GM19438 (cell line): ENCODE measurements around the gene DAAM1.

ENCODE experiments used
- ATAC-seq: cut with Tn5 transposase; IDR thresholded peaks from one replicate; pipeline ENCODE4 v1.9.1; 2021; ENCODE audit warnings: low read depth; ENCODE audit not compliant: unreplicated experiment

Gene DAAM1

DNA sequence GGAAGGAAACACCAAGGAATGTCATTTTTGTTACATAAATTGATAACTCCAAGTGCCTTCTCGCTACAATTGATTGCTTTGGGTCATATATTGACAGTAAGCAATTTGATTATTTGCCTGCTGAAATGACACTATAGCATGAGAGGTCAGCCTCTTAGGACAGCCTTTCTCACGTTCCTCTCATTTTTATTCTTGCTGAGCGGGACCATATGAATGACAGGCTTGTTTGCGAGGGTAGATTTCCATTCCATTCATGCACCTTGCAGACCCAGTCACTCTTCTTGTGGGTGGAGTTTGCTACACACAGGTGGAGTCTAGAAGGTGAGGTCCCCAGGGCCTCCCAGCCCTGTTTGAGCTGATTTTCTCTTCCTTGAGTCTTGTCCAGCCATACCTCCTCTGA, 27.3 kb downstream of the DAAM1 start:
- no peak for ATAC-seq

DNA sequence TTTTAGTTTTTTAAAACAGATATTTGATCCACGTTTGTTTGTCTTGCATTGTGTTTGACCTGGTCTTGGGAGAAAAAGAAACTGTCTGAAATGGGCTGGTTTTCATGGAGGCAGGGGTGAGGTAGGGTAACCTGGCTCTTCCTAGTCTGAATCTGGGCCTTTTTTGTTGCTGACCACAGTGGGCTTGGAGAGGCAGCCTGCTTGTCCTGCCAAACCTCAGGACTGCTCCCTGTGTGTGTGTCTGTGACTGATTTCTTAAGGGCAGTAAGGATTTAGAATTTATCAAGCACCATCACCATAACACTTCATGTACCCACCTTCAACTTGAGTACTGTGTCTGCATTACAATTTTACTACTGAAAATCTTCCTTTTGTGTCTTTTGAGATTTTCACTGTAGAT, 28.5 kb downstream of the DAAM1 start:
- no peak for ATAC-seq

DNA sequence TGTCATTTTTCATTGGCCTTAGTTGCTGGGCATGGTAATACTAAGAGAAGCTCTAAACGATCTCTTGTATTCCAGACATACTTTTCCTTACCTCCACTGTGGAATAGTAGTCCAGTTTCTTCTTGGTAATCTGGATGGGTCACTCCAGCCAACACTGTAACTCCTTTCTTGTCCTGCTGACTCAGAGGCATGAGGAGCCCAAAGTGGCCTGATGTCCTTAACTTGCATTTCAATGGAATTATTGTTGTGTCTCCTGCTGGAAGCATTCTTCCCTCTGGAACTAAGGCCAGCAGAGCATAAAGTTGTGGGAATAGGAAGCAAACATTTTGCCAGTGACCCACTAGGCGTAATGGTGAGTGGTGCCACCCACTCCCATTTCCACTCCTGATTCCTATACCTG, 33.1 kb downstream of the DAAM1 start:
- ATAC-seq, result no peak

DNA sequence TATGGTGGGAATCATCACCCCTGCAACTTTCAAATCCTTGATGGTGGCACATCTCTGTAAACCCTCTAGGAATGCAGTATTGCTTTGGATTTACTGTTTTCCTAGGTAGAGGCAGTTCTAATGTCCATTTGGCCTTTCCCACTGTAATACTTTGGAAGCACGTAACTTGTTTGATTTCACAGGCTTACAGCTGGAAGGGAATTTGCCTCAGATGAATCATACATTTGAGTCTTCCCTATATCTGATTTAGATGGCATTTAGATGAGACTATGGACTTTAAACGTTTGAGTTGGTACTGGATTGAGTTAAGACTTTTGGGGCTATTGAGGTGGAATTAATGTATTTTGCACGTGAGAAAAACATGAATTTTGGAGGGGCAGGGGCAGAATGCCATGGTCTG, 35.9 kb downstream of the DAAM1 start:
- ATAC-seq, result no peak

DNA sequence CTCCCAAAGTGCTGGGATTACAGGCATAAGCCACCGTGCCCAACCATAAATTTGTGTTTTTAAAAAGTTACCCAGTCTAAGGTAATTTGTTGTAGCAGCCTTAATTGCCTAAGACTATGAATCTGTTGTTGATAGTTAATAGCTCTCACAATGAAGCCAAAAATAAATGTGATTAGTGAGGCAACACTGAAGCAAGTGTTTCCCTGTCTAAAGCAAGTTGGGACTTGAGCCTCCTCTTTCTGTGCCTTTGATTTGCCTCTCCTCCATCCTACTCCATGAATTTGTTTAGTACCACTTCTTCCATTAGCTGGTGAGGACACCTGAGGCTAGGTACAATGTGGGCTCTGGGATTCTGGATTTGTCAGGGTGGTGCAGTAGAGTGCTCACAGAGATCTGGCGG, 36.8 kb downstream of the DAAM1 start:
- no peak for ATAC-seq

DNA sequence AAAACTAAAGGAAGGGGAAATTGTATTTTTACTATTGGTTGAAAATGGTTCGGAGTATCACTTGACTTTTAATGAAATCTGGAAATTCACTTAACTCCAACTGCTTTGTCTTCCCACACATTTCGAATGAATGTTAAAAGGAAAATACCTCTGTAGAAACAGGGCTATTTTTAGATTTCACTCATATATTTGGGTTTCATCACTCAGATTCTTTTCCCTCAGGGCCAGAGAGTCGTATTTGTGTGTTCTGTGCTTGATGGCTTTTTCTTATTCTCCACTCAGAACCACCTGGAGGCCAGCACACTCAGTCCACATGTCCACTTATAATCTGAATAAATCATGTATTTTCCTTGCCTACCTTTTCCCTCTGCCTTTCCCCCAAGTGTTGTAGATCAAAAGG, 40.0 kb downstream of the DAAM1 start:
- no peak for ATAC-seq

DNA sequence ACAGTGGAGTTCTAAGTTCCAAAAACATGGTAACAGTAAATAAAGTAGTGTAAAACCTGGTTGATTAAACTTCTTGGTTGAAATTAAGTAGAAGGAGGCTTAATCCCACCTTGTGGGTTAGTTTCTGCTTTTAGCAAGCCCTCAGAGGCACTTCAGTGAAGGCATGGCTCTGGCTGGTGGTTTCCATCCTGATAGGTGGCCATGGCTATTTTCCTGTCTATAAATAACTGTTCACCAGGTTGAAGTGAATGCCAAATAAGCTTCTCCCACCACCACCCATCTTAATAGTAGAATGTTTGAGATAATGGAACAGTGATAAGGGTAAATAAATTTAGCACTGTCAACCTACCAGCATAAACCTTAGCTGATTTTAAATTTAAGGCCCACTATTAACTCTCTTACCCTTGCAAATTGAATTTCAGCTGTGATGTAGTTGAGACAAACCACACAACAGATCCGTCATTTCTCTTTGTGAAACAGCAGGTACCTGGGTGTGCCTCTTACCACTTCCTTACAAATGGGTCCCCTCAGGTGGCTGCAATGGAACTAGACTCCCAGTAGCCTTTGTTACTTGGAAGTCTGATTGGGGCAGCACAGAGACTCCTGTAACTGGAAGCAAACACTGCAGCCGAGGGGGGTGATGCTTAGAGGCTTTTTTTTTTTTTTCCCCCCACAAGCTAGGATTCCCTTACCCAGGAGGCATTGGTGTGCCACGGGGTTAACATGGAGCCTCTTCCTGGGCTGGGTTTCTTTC, 41.4 kb downstream of the DAAM1 start:
- ATAC-seq, result no peak

DNA sequence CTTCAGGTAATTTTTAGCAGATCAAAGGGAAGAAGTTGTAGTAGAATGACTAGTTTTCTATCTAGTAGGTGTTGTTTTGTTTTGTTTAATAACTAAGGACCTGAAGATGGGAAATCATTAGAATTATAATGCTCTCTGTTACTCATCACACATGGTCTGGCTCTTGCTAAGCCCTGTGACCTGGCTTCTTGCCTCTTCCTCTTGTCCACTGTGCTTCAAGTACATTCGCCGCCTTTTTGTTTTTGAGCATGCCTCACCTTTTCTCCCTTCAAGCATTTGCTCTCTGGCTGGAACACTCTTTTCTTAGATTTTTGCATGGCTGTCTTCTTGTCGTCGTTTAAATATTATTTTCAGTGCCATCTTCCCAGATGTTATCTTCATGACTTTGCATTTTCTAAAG, 47.7 kb downstream of the DAAM1 start:
- ATAC-seq, result no peak

DNA sequence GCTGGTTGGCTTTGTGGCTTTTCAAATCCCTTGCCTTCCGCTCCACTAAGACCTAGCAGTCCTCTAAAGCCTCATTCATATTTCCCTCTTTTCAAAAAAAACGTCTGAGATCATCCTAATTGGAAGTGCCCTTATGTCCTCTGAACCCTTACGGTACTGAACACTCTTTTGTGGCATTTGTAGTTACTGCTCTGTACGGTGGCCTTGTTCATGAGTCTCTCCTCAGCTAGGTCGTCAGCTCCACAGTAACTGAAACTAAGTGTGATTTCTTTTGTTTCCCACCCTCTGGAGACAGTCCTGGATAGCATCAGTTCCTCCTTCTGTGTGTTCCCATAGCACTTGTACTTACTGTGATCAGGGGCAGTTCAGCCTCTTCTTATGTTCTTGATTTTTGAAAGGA, 49.7 kb downstream of the DAAM1 start:
- ATAC-seq, result no peak

DNA sequence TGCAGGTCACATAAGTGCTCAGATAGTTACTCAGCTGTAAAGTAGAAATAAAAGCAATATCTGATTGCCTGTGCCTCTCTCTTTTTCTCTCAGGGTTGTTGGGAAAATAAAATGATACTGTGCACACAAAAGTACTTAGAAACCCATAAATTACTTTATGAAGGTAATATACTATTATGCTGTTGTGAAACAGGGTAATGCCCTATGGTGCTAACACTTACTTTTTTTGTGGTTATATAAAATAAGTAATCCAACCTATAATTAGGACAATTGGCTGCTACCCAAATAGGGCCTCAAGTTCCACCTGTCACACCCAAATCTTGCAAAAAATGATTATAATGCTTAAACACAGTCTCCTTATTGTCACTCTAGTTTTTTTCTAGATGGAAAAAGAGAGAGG, 50.6 kb downstream of the DAAM1 start:
- no peak for ATAC-seq

DNA sequence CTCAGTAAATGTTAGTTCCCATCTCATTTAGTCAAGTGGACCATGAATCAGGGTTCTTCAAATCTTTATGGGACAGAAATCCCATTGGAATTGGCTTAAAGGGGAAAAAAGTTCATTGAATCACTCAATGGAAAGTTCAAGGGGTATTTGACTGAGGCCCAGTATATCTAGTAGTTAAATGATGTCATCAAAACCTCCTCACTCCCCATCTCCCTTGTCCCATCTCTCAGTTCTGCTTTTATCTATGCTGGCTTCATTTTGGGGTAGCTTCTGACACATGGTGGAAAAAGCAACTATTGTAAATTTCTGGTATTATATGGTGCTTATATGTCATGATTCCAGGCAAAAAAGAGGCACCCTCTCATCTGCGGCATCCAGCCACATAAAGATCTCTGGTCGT, 51.9 kb downstream of the DAAM1 start:
- peak; percentile 86 for ATAC-seq

DNA sequence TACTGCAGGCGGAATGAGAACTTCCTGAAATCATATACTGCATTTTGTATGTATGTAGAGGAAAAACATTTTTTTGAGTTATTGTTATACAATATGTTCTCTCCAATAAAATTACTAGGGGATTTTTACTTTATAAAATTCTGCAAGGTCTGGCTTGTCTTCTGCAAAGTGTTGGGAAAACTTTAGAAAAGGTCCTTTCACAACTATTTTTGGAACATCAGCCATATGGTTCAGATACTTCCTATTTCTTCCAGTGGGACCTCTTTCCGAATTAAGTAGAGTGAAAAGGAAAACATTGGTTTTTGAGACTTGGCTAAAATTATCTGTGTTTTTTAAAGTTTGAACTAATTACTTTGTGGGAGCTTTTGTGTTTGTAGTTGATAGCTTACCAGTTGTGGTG, 52.7 kb downstream of the DAAM1 start:
- no peak for ATAC-seq

DNA sequence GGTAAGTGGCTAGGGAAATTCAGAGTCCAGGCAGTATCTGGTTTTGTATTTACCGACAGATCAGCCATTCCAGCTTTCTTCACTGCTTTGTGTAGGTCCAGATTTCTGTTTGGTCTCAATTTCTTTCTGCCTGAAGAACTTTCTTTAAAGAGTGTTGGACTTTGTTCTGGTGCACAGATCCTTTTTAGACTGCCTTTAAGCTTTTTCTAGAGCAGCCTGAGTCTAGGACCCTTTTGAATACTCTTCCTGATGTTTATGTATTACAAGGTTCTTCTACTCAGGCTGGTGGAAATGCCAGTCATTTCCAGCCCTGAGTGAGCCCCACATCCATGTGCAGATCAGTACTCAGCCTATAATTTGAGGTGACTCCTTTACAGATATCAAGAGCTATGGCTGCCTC, 54.7 kb downstream of the DAAM1 start:
- no peak for ATAC-seq

DNA sequence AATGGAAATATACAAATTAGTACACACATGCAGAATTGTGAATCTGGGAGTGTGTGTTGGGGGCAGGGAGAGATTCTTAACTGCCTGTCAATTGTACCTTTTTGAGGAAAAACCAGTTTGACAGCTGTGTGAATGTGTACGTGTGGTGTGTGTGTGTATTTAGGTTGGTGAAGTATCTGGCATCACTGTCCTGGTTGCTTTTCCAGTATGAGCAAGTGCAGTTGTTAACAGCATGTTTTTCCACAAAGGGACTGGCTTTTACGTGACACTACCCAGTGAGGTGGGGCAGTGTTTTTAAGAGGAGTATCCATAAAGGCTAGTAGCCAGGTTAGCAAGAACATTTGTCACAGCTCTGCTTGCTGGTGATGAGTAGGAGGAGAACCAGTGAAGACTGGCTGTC, 56.1 kb downstream of the DAAM1 start:
- no peak for ATAC-seq

DNA sequence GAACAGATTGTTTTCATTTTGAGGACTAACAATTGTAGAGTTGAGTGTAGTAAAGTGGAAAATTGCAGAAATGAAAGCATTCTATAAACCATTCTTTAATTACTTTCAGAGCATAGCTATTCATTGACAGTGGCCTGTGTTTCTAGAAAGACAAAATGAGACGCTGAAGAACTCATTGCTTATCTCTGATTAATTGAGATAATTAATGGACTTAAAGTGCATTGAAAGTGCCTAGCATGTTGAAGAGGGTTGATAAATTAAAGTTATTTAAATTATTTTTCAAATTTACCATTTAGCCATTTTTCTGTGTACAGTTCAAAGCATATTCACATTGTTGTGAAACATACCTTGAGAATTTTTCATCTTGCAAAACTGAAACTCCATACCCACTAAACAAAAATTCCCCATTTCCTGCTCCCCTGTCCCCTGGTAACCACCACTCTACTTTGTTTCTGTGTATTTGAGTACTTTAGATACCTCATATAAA, 57.4 kb downstream of the DAAM1 start:
- ATAC-seq, result peak; percentile 86

DNA sequence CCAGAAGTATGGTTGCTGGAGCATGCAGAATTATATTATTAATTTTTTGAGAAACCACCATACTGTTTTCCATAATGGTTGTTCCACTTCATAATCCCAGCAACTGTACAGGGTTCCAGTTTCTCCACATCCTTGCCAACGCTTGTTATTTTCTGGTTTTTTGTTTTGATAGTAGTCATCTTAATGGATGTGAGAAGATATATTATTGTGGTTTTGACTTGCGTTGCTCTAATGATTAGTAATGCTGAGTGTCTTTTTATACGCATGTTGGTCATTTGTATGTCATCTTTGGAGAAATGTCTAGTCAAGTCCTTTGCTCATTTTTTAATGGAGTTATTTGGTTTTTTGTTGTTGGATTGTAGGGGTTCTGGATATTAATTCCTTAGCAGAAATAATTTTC, 58.1 kb downstream of the DAAM1 start:
- no peak for ATAC-seq

DNA sequence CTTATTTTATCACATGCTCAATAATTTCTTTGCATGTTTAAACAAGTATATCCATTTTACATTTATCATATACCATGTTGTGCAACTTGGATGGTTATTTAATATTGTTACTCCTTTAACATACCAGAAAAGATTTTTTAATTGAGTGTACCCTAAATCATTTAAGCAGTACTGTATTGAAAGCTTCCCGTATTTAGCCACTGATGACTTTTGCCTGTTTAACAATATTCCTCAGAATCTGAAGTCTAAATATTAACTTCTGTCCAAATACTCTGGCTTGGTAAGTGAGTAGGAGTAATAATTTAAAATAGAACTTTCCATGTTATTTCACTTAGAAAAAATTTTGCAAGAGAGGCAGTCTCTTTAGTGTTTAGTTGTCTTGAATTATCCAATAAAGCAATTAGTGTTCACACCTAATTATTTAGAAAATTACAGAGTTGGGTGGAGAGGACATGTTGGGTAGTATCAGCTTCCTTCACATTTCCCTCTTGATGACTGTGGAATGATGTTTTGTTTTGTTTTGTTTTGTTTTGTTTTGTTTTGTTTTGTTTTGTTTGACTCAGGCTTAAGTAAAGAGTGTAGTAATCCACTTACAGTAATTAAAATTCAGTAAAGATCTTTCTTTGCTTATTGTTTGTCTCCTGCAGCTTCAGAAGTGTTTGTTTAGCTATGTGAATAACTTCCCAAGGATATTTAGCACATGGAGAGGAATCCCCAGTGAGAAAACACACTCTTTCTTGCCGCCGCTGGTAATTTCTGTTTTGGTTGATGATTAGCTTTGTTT, 59.5 kb downstream of the DAAM1 start:
- no peak for ATAC-seq

DNA sequence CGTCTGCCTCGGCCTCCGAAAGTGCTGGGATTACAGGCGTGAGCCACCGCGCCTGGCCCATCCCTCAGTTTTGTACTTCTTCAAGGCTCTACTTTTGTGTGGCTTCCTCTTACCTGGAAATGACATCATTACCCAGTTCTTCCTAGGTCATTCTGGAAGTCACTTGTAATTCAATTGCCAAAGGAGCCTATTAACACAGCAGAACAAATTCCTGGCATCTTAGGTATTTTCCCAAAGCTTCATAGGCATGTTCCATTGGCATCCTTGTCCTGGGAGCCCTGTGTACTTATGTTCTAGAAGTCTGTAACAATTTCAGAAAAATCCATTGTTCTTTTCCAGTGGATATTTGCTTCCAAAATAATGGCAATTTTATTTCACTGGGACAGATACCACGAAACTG, 60.6 kb downstream of the DAAM1 start:
- ATAC-seq, result no peak

DNA sequence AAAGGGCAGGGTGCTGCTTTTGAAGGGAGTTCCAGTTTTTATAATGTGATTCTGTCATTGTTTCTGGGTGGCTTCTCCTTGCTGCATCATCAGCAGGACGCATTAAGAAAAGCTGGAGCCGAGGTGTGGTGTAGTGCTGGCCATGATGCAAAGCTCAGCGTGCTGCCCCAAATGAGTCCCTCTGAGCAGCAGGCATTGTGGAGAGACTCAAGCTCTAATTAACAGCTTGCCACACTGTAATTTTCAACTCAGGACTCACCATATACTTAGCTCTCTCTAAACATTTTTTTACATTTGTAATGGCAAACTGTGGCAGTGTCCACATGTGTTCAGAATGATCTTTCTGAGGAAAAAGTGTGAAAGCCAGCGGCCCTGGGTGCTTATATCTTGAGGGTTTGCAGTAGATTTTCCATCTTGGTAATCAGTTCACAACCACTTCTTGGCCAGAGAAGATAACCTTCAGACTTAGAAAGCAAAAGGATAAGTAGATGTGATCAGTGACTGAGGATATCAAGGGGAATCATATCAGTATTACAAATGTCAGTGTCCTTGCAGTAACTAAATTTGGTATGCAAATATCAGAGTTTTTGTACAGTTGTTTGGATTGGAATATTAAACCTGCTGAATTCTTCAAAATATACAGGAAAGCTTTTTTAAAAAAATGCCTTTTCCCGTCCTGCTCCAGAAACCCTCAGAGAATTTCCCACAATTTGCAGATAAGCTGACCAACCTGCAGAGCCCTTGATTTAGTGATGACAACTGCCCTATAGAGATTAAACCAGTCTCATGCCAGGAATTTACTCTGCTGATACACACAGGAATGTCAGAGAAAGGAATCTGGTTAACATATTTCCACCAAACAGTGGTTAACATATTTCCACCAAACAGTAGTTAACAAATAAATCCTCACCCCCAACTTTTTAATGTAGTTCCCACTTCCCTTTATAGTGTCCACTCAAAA, 63.6 kb downstream of the DAAM1 start:
- ATAC-seq, result no peak

DNA sequence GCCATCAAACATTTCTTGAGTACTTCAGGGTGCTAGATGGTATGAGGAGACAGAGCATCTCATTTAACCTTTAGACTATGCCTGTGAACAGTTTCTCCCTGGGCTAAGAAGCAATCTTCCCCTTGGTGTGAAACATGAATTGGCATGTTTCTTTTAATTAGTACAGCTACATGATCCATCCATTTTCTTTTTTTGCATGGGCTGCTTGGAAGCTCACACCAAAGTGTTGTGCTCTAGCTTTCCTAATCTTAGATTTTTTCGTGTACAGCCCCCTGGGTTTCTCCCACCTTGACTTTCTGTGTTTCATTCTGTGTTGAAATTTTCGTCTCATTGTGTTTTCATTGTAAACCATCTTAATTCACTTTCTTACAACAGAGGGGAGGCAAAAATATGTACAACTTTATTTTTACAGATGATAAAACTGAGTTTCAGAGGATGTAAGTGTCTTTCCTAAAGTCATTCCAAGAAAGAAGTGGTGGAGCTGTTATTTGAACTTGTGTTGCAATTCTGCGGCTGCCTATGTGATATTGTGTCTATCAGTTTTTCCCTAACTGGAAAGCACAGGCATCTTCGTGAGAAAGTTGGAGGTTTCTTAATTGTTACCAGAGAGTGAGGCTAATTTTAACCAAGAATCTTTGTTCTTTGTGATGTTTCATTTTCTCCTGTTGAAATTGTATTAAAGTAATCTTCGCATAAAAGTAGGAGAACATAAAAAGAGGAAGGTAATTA, 64.5 kb downstream of the DAAM1 start:
- no peak for ATAC-seq
